Neural cell (in vitro differentiated cells): ENCODE results near the gene CREB3L1.

ENCODE experiments used
- EZH2 ChIP-seq: fragments of 200-600, 300-800 bp; shearing (Covaris generic), sonication (generic); IDR thresholded peaks from 2 replicates; pipeline ENCODE4 v1.6.1; 2014; ENCODE audit warnings: antibody characterized with exemption, low read length, borderline replicate concordance, mild to moderate bottlenecking; ENCODE audit not compliant: insufficient read depth, poor library complexity, severe bottlenecking
- POLR2AphosphoS5 ChIP-seq: IDR thresholded peaks from 2 replicates; pipeline ENCODE4 v1.6.1; 2012
- RAD21 ChIP-seq: fragments of 450-650 bp; conservative IDR thresholded peaks from 2 replicates; pipeline ENCODE4 v1.6.1; 2014; ENCODE audit warnings: antibody characterized with exemption, mild to moderate bottlenecking, moderate library complexity
- TF ChIP-seq, protein P1 (sequence below): fragments of 450-650 bp; IDR thresholded peaks from 2 replicates; pipeline ENCODE4 v1.5.1; 2014; ENCODE audit warnings: antibody characterized with exemption, mild to moderate bottlenecking, moderate library complexity; ENCODE audit not compliant: poor library complexity, severe bottlenecking
- TF ChIP-seq, protein P2 (sequence below): IDR thresholded peaks from 2 replicates; pipeline ENCODE4 v1.6.1; 2012; ENCODE audit warnings: borderline replicate concordance

DNA sequence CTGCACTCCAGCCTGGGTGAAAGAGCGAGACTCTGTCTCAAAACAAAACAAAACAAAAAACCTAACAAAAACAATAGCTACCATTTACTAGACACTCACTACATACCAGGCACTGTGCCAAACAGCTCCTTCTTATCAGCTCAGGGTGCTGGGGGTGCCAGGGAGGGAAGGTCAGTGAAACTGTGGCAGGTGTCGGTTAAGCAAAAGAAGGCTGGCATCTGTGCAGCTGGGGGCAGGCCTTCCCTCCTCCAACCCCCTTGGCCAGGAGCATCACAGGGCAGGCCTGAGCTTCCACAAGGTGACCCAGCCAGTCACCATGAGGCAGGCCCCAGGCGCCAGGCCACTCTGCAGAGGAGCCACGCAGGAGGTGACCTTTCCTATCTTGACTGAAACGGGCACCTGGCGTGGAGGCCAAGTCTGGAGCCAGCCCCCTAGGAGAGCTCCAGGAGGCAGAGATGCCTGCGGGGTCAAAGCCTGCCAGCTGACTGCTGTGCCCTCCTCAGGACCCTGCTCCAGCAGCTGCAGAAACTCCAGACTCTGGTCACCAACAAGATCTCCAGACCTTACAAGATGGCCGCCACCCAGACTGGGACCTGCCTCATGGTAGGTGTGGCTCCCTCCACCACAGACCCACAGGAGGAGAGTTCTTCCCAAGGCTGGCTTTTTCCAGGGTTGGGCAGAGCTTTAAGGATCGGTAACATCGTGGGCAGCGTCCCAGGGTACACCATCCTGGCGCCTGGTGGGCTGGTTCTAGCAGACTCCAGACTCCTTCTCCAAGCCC lies 38.5 kb downstream of the CREB3L1 start:
- TF ChIP-seq, protein P1, sequence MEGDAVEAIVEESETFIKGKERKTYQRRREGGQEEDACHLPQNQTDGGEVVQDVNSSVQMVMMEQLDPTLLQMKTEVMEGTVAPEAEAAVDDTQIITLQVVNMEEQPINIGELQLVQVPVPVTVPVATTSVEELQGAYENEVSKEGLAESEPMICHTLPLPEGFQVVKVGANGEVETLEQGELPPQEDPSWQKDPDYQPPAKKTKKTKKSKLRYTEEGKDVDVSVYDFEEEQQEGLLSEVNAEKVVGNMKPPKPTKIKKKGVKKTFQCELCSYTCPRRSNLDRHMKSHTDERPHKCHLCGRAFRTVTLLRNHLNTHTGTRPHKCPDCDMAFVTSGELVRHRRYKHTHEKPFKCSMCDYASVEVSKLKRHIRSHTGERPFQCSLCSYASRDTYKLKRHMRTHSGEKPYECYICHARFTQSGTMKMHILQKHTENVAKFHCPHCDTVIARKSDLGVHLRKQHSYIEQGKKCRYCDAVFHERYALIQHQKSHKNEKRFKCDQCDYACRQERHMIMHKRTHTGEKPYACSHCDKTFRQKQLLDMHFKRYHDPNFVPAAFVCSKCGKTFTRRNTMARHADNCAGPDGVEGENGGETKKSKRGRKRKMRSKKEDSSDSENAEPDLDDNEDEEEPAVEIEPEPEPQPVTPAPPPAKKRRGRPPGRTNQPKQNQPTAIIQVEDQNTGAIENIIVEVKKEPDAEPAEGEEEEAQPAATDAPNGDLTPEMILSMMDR, result no peak
- TF ChIP-seq RAD21, result no peak
- TF ChIP-seq, protein P2, sequence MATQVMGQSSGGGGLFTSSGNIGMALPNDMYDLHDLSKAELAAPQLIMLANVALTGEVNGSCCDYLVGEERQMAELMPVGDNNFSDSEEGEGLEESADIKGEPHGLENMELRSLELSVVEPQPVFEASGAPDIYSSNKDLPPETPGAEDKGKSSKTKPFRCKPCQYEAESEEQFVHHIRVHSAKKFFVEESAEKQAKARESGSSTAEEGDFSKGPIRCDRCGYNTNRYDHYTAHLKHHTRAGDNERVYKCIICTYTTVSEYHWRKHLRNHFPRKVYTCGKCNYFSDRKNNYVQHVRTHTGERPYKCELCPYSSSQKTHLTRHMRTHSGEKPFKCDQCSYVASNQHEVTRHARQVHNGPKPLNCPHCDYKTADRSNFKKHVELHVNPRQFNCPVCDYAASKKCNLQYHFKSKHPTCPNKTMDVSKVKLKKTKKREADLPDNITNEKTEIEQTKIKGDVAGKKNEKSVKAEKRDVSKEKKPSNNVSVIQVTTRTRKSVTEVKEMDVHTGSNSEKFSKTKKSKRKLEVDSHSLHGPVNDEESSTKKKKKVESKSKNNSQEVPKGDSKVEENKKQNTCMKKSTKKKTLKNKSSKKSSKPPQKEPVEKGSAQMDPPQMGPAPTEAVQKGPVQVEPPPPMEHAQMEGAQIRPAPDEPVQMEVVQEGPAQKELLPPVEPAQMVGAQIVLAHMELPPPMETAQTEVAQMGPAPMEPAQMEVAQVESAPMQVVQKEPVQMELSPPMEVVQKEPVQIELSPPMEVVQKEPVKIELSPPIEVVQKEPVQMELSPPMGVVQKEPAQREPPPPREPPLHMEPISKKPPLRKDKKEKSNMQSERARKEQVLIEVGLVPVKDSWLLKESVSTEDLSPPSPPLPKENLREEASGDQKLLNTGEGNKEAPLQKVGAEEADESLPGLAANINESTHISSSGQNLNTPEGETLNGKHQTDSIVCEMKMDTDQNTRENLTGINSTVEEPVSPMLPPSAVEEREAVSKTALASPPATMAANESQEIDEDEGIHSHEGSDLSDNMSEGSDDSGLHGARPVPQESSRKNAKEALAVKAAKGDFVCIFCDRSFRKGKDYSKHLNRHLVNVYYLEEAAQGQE, result no peak
- no peak for TF ChIP-seq EZH2
- TF ChIP-seq POLR2AphosphoS5, result no peak
